Central memory CD8-positive, alpha-beta T cell (primary cell): Measurements from ENCODE around the gene ERG28.

Source experiments
- ATAC-seq: fragments of 150-1000 bp; cut with Tn5 transposase; replicated peaks from 2 replicates; pipeline ENCODE4 v1.10.0; 2022; ENCODE audit warnings: mild to moderate bottlenecking, moderate FRiP score, moderate number of reproducible peaks; ENCODE audit not compliant: poor library complexity, severe bottlenecking; ENCODE audit errors: extremely low read depth
- DNase-seq, 2 donors: peaks; one replicate each; pipeline ENCODE4 v3.0.0; 2021; ENCODE audit warnings: low spot score in 2 of 2
- H3K27ac Mint-ChIP-seq: one replicate; pipeline ENCODE4 v1.8.0; 2022; ENCODE audit warnings: low read depth, mild to moderate bottlenecking, moderate library complexity, mixed read lengths
- H3K27me3 Mint-ChIP-seq: one replicate; pipeline ENCODE4 v1.8.0; 2022; ENCODE audit warnings: mixed read lengths
- H3K36me3 Mint-ChIP-seq: one replicate; pipeline ENCODE4 v1.8.0; 2022; ENCODE audit warnings: mild to moderate bottlenecking, moderate library complexity, mixed read lengths; ENCODE audit not compliant: insufficient read depth
- H3K4me1 Mint-ChIP-seq: one replicate; pipeline ENCODE4 v1.8.0; 2022; ENCODE audit warnings: mixed read lengths
- H3K4me3 Mint-ChIP-seq: one replicate; pipeline ENCODE4 v1.8.0; 2022; ENCODE audit warnings: mild to moderate bottlenecking, moderate library complexity, mixed read lengths
- H3K9me3 Mint-ChIP-seq: one replicate; pipeline ENCODE4 v1.8.0; 2022; ENCODE audit warnings: mixed read lengths

Gene ERG28

GRCh38 chr14:75634848-75635247 lies 25.8 kb downstream of the ERG28 start:
- DNase-seq, result no peak
- H3K9me3 Mint-ChIP-seq, result no peaks in the 10 kb centered on the region
- H3K4me3 Mint-ChIP-seq, result no peak overlapping the region

DNA sequence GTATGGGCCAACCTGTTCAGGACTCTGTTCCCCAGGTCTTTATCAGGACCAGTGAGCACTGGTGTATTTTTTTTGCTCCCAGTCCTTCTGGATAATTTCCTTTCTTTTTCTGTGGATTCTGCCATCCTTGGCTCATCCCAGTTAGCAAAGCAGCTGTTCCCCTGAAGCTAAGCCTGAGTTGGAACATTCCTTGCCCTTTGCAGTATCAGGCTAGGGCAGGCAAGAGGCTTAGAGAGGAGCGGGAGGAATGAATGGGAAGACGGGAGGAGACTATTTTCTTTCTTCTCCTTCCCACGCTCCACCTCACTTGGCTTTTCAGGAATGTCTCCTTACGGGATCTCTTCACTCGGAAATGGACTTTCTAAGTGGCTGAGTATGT lies 29.2 kb downstream of the ERG28 start:
- H3K4me3 Mint-ChIP-seq, result no peak overlapping the region
- H3K27me3 Mint-ChIP-seq, result no peaks in the 10 kb centered on the region
- ATAC-seq (no peak), DNase-seq (no peak)
- no peaks in the 10 kb centered on the region for H3K9me3 Mint-ChIP-seq
- no peaks in the 10 kb centered on the region for H3K4me1 Mint-ChIP-seq
- no peaks in the 10 kb centered on the region for H3K36me3 Mint-ChIP-seq
- no peak overlapping the region for H3K27ac Mint-ChIP-seq

More at GRCh38 chr14:75634848-75635247, 25.8 kb downstream of the ERG28 start:
- Mint-ChIP-seq H3K27ac (no peak overlapping the region), H3K4me1 (no peaks in the 10 kb centered on the region), H3K27me3 (no peaks in the 10 kb centered on the region), H3K36me3 (no peaks in the 10 kb centered on the region)
- no peak for ATAC-seq

DNA sequence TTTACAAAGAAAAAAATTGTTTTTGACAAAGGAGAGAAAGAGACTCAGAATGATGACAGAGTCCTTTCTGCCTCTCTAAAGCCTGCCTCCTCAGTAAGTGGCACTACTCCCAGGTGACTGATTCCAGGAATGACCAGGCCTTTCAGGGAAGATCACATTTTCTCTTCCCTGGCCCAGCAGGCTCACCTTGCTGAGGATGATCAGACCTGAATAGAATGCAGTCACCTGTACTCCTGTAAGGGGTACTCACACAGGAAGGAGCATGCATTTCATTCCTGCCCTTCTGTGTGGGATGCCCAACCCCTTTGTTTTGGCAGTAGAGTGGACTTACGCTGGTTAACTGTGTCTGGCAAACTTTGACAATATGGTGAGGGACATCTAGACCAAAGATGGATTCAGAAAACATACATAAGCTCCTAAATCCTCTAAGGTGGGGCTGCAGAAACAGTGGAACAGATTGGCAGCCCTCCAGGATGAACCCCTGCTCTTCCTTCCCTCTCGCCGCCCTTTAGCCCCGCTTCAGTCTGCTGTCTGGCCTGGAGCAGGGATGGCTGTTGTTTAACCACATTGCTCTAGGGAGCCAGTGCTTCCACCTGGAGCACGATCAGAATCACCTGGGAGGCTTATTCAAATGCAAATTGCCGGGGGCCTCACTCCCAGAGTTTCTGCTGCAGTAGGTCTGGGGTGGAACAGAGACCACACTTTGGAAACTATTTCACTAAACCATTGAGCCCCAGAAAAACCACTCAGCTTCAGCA lies 29.8 kb downstream of the ERG28 start:
- Mint-ChIP-seq H3K27me3 (no peaks in the 10 kb centered on the region), H3K36me3 (no peaks in the 10 kb centered on the region), H3K4me3 (no peak overlapping the region), H3K27ac (no peak overlapping the region), H3K4me1 (no peaks in the 10 kb centered on the region), H3K9me3 (no peaks in the 10 kb centered on the region)
- DNase-seq (no peak), ATAC-seq (no peak)

- H3K4me1 Mint-ChIP-seq, result no peaks in the 10 kb centered on the region
- no peak overlapping the region for H3K27ac Mint-ChIP-seq
- no peak for ATAC-seq
- no peak for DNase-seq
- H3K9me3 Mint-ChIP-seq, result no peaks in the 10 kb centered on the region
- no peaks in the 10 kb centered on the region for H3K36me3 Mint-ChIP-seq
- H3K27me3 Mint-ChIP-seq, result no peaks in the 10 kb centered on the region
- H3K4me3 Mint-ChIP-seq, result no peak overlapping the region
Observed at GRCh38 chr14:75628816-75629215, 31.9 kb downstream of the ERG28 start.

GRCh38 chr14:75627406-75627805 lies 33.3 kb downstream of the ERG28 start:
- Mint-ChIP-seq H3K4me1 (no peaks in the 10 kb centered on the region), H3K27ac (no peak overlapping the region), H3K4me3 (no peak overlapping the region), H3K9me3 (no peaks in the 10 kb centered on the region), H3K36me3 (no peaks in the 10 kb centered on the region), H3K27me3 (no peaks in the 10 kb centered on the region)
- no peak for ATAC-seq
- DNase-seq, result no peak

DNA sequence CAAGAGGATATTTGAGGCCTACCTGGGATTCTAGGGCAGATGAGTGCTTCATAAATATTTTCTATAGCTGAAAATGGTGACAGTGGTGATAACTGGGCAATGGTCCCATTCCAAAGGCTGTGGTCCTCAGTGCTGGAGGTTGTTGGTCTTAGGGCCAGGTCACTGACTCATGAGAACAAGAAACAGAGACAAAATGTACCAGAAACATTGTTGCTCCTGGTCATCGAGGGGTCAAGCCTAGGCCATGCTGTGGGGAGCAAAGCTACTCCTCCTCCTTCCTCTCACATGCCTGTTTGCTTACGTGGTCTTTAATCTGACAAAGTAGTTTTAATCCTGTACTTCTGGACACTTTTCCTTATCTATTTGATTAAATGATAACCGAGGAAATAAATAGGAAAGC lies 33.8 kb downstream of the ERG28 start:
- DNase-seq, result no peak
- H3K4me3 Mint-ChIP-seq, result no peak overlapping the region
- H3K36me3 Mint-ChIP-seq, result no peaks in the 10 kb centered on the region
- no peak for ATAC-seq
- H3K27ac Mint-ChIP-seq, result no peak overlapping the region
- no peaks in the 10 kb centered on the region for H3K27me3 Mint-ChIP-seq
- no peaks in the 10 kb centered on the region for H3K4me1 Mint-ChIP-seq
- no peaks in the 10 kb centered on the region for H3K9me3 Mint-ChIP-seq

- Mint-ChIP-seq H3K27ac (no peak overlapping the region), H3K9me3 (no peaks in the 10 kb centered on the region), H3K36me3 (no peaks in the 10 kb centered on the region), H3K27me3 (no peaks in the 10 kb centered on the region), H3K4me1 (no peaks in the 10 kb centered on the region), H3K4me3 (no peak overlapping the region)
- DNase-seq (no peak), ATAC-seq (no peak)
Observed at GRCh38 chr14:75626396-75626795, 34.3 kb downstream of the ERG28 start.

DNA sequence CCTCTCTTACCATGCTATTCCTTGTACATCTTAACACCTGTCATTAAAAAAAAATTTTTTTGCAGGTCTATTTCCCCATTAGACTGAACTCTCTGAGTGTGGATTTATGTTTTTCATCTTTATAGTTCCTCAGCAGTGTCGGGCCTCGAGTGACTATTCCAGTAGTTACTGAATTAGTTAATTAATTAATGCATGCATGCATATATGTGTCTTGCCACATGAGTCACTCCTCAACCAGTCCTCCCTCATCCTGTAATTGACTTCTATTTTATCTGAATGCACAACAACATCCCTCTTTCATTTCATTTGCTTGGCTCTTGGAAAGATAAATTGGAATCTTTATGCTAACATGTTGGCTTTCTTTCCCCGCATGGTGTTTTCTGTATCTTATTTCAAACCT lies 35.6 kb downstream of the ERG28 start:
- Mint-ChIP-seq H3K4me3 (no peak overlapping the region), H3K27ac (no peak overlapping the region), H3K36me3 (no peaks in the 10 kb centered on the region), H3K9me3 (no peaks in the 10 kb centered on the region), H3K27me3 (no peaks in the 10 kb centered on the region), H3K4me1 (no peaks in the 10 kb centered on the region)
- DNase-seq, result no peak
- ATAC-seq, result no peak

DNA sequence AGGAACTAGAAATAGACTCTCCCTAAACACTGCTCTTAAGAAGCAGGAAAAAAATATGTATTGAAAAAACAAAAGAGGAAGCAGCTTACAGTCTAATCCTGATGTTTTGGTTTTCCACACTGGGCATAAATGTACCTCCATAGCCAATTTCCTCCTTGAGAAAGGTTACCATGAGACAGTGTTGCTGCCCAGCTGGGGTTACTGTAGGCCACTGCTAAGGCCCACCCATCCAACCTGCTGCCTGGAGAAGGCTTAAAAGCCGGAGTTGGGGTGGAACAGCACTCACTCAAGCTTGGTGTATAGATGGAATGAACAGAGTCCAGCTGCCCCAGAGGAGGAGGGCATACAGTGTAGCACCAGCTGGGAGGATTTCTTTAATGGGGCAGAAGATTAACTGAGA lies 41.1 kb downstream of the ERG28 start:
- no peaks in the 10 kb centered on the region for H3K4me1 Mint-ChIP-seq
- no peak overlapping the region for H3K4me3 Mint-ChIP-seq
- H3K27ac Mint-ChIP-seq, result no peak overlapping the region

DNA sequence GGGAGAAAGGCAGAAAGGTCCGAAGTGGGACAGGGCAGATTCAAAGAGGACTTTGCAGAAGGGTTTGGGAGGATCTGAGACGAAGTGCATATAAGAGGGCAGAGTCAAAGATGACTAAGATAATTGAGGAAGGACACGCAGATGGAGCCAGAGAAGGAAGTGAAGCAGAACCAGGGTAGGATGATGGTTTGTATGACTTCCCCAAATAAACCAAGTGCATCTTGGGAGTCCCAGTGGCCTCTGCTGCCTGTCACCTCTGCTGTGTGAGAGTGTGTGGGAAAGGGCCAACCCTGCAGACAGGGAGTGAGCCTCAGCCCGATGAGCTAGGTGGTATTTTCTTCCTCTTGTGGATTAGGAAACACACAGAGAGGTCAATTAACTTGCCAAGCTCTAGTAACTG lies 45.5 kb downstream of the ERG28 start:
- peaks cover 2% of the 10 kb centered on the region for H3K36me3 Mint-ChIP-seq
- H3K27ac Mint-ChIP-seq, result peak overlapping the region; percentile 0
- H3K4me1 Mint-ChIP-seq, result no peaks in the 10 kb centered on the region
- ATAC-seq (no peak), DNase-seq (no peak)
- no peak overlapping the region for H3K4me3 Mint-ChIP-seq
- H3K9me3 Mint-ChIP-seq, result no peaks in the 10 kb centered on the region
- H3K27me3 Mint-ChIP-seq, result no peaks in the 10 kb centered on the region

More for the DNA sequence above, 41.1 kb downstream of the ERG28 start:
- DNase-seq (no peak), ATAC-seq (no peak)
- no peaks in the 10 kb centered on the region for H3K27me3 Mint-ChIP-seq
- H3K36me3 Mint-ChIP-seq, result no peaks in the 10 kb centered on the region
- H3K9me3 Mint-ChIP-seq, result no peaks in the 10 kb centered on the region

DNA sequence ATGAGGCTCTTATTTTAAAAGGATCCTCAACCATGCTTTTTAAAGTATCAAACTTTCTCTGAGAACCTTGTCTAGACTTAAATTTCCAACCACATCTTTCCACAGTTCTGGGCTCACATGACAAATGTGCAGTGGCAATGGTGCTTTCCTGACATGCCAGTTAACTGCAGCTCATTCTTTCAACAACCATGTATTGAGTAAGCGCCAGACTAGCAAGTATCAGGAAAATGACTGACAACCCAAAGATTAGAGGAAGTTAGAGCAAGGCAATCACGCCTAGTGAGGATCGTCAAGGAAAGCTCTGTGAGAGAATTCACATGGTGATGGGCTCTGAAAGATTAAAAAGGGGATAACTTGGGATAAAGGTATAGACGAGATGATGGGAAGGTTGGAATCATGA lies 46.5 kb downstream of the ERG28 start:
- no peak for DNase-seq
- Mint-ChIP-seq H3K36me3 (peaks cover 2% of the 10 kb centered on the region), H3K27ac (no peak overlapping the region), H3K4me3 (no peak overlapping the region), H3K4me1 (no peaks in the 10 kb centered on the region), H3K9me3 (no peaks in the 10 kb centered on the region), H3K27me3 (no peaks in the 10 kb centered on the region)
- no peak for ATAC-seq

DNA sequence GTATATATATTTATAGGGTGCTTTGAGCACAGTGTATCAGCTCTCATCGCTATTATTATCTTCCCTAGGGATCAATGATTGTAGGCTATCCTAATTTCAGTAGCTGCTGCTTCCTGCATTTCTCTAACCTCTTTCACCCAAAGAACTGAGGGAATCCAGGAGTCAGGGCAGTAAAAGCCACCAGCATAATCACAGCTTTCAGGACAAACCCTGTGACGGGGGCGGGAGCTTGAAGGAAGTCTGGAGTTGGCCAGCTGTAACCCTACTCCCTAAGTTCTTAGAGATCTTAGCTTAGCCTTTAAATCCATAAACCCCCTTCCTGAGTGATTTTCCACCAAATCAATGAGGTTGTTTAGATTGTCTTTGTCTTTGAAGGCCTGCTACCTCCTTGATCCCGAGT lies 48.5 kb downstream of the ERG28 start:
- H3K9me3 Mint-ChIP-seq, result no peaks in the 10 kb centered on the region
- DNase-seq (no peak), ATAC-seq (no peak)
- no peaks in the 10 kb centered on the region for H3K4me1 Mint-ChIP-seq
- no peak overlapping the region for H3K27ac Mint-ChIP-seq
- H3K4me3 Mint-ChIP-seq, result no peak overlapping the region
- no peaks in the 10 kb centered on the region for H3K27me3 Mint-ChIP-seq
- H3K36me3 Mint-ChIP-seq, result peaks cover 2% of the 10 kb centered on the region

DNA sequence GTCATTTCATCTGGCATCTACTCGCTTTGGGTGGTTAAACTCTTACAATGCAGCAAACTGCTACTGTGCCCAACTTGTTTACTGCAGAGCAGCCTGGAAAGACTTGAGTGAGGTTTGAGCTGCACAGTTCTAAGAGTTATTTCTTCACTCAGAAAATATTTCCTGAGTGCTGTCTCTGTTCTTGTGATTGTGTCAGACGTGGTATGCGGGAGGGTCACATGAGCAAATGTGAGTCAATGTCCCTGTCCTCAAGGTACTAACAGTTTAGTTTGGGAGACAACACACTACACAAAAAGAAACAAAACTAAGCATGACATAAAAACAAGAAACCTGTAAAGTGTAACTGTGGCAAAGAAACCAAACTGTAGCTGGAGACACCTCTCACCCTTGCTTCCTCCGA lies 49.8 kb downstream of the ERG28 start:
- H3K9me3 Mint-ChIP-seq, result no peaks in the 10 kb centered on the region
- no peaks in the 10 kb centered on the region for H3K4me1 Mint-ChIP-seq
- no peaks in the 10 kb centered on the region for H3K27me3 Mint-ChIP-seq
- no peak for ATAC-seq
- H3K36me3 Mint-ChIP-seq, result peaks cover 2% of the 10 kb centered on the region
- H3K4me3 Mint-ChIP-seq, result no peak overlapping the region
- no peak for DNase-seq
- H3K27ac Mint-ChIP-seq, result no peak overlapping the region
